AG09319 (cell line): Measurements from ENCODE around the gene RIGI.

Experiments
- DNase-seq: peaks from one replicate; pipeline ENCODE4 v3.0.0-alpha.2; 2010; ENCODE audit warnings: low read depth; ENCODE audit errors: extremely low read depth
- CTCF ChIP-seq: IDR thresholded peaks from 2 replicates; pipeline ENCODE4 v1.5.1; 2011; ENCODE audit warnings: low read depth, mild to moderate bottlenecking, inconsistent platforms, low read length, moderate library complexity

Gene RIGI

DNA sequence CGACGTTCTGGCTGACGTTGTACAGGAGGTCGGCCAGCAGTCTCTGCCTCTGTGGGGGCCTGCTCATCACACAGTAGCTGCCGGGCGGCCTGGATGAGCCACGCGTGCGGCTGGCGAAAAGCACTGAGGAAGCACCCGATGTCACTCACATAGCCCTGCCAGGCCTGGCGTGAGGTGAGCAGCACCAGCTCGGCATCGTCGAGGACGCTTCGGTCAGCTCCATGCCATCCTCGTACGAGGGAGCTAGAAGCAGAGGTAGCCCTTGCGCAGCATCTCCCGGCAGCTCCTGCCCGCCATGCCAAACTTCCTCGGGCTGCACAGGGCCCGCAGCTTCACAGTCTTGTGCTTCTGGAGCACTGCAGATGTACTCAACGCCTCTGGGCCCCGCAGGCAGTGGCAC lies 40.8 kb upstream of the RIGI start:
- DNase-seq: no peak
- TF ChIP-seq CTCF: no peak

DNA sequence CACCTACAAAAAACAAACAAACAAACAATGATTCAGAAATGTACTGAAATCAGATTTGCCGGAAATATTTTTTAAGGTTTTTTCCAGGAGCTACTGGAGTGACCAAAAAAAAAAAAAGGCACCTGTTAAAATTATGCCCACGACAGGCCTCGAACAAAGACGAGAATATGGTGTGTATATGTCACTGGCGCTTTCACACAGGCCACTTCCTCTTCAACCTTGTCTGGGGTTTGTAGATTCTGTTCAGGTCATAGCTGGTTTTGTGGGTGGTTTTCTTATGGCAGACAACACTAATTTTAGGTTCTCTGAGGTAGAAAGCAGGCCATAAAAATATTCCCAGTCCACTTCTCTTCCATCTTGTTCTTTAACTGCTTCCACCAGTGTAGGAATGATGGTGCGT lies 40.0 kb upstream of the RIGI start:
- DNase-seq: no peak
- TF ChIP-seq CTCF: no peak

DNA sequence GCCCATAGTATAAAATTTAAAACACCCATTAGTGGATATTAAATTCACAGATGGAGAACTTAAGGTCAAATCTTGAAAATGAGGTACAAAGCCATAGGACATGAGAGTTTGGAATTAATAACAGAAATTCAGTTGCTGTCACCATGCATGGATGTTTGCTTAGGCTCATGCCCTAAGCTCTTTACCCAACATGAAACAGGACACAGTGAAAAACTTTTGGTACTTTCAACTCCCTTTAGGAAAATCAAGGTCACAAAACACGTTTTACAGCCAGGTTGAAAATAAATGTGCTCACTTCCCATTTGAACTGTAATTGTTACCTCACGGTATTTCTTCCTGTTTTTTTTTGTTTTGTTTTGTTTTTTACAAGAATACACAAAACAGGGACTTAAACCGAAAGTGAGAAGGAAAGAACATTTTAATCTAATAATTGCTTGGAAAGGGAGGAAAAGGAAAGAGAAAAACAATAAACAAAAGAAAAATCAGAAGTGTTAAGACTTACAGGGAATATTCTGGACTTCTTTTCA lies 32.5 kb upstream of the RIGI start:
- no peak for TF ChIP-seq CTCF
- no peak for DNase-seq

DNA sequence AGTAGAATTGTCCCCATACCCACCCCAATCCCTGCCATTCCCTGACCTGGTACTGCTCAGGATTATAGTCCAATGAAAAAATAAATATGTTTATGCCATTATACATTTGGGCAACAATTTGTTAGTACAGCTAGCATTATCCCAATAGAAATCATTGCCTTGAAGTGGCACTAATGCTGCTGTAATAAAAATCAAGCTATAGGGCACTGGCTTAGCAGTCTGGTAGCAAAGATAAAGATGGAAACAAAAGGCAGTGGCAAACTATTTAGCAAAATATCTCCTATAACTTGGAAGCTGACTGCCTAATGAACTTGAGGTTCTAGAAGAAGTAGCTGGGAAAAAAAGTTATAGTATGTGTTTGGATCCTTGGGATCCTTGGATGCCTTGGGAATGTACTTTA lies 28.6 kb upstream of the RIGI start:
- TF ChIP-seq CTCF: no peak
- no peak for DNase-seq

DNA sequence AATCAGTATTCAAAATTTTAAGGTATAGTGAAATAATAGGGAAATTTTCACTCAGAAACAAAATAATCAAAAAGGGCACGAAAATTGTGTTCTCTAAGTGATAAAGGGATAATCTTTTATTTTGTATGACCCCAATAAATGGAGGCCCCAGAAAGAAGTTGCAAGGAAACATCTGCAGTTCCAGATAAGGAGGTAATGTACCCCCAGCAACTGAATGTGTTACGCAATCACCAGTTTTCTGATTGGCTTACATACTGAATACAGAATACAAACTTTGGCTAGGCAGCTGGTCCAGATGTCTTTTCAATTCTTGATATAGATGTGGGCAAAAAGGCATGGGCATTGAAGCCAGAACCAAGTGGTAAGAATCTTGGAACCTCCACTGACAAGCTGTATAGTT lies 28.1 kb upstream of the RIGI start:
- no peak for TF ChIP-seq CTCF
- DNase-seq: no peak

DNA sequence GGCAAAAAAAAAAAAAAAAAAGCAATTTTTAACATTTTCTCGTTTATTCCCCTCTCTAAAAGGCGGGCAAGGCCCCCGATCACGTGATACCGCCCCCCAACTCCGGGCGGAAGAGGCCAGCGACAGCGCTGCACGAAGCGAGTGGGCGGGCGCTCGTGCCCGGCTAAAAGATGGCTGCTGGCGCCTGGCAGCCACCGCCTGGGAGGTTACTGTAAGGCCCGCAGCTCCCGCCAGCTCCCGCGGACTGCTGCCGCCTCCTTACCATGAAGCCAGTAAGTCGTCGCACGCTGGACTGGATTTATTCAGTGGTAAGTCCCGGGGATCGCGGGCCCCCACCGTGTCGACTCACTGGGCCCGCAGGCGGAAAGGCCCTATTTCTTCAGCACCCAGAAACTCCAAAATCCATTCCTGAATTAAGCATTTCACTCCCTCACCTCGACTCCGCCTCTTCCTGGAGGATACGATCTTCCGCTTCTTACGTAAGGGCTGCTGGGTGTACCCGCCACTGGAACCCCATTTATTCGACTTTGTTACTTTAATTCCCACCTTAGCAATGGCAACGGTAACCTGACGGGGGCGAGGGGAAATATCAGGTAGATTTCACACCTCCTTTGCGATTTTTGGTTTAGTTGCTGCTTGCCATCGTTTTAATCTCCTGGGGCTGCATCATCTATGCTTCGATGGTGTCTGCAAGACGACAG lies 26.3 kb upstream of the RIGI start, which contains the start of the genes SMIM27 and TOPORS:
Gene SMIM27 (plus strand): TSS at position 156 of the 701 bp plus-strand sequence. CDS start 108 bp downstream, at position 264.
Gene TOPORS (minus strand): TSS at position 415 of the 701 bp plus-strand sequence. CDS start 150 bp downstream, at position 265.
- peak; percentile 56 for DNase-seq
- TF ChIP-seq CTCF: no peak

GRCh38 chr9:32551276-32552051 lies 25.5 kb upstream of the RIGI start:
- no peak for TF ChIP-seq CTCF
- DNase-seq: no peak
